ENCODE results near the gene THYN1. TPM values are rescaled to one million over a fixed set of nuclear protein-coding genes. Genes with fewer than 3 reads are reported as not detected.
A peak's percentile ranks its signal among the peaks of the same experiment; 100 is the strongest.

The THYN1 gene
- total RNA-seq, 1 donor from 2014 or later = 89.4 TPM

- TF ChIP-seq, protein P1, sequence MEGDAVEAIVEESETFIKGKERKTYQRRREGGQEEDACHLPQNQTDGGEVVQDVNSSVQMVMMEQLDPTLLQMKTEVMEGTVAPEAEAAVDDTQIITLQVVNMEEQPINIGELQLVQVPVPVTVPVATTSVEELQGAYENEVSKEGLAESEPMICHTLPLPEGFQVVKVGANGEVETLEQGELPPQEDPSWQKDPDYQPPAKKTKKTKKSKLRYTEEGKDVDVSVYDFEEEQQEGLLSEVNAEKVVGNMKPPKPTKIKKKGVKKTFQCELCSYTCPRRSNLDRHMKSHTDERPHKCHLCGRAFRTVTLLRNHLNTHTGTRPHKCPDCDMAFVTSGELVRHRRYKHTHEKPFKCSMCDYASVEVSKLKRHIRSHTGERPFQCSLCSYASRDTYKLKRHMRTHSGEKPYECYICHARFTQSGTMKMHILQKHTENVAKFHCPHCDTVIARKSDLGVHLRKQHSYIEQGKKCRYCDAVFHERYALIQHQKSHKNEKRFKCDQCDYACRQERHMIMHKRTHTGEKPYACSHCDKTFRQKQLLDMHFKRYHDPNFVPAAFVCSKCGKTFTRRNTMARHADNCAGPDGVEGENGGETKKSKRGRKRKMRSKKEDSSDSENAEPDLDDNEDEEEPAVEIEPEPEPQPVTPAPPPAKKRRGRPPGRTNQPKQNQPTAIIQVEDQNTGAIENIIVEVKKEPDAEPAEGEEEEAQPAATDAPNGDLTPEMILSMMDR (IDR thresholded peaks at IDR 0.05; ENCODE audit: insufficient read depth, low read length, poor library complexity, severe bottlenecking) = no peak
- H3K36me3 ChIP-seq (ENCODE audit: control insufficient read depth, insufficient read depth, low read length) = no peaks in the 10 kb centered on the region
- no peak for DNase-seq (ENCODE audit: low read depth)
- H3K27me3 ChIP-seq (ENCODE audit: control insufficient read depth, insufficient read depth, low read length) = no peaks in the 10 kb centered on the region
- H3K4me3 ChIP-seq (ENCODE audit: low read depth, low read length) = no peak overlapping the region
Measured at GRCh38 chr11:134248910-134249480, 4.2 kb downstream of the THYN1 start.

- TF ChIP-seq, protein P1 (IDR thresholded peaks at IDR 0.05; ENCODE audit: insufficient read depth, low read length, poor library complexity, severe bottlenecking) = no peak
- no peaks in the 10 kb centered on the region for H3K27me3 ChIP-seq (ENCODE audit: control insufficient read depth, insufficient read depth, low read length)
- H3K36me3 ChIP-seq (ENCODE audit: control insufficient read depth, insufficient read depth, low read length) = no peaks in the 10 kb centered on the region
- no peak for DNase-seq (ENCODE audit: low read depth)
- no peak overlapping the region for H3K4me3 ChIP-seq (ENCODE audit: low read depth, low read length)
Measured at GRCh38 chr11:134246678-134247077, 6.5 kb downstream of the THYN1 start.

DNA sequence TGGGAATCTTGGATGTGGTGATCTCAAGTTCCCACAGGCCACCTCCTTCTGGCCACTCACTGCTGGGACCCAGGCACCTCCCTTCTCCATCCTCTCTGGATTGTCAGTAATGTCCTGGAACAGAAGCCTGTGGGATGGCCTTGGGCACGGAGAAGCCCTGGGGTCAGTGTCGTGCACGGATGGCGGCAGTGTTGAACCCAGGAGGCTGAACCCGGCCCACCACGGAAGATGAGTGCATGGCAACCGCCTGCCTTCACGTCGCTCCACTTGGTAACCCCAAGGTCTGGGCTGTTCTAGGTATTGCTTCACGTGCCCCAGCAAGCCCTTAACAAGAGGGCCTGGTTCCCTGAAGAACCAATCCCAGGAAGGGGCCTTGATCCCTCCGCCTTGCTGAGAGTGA is 7.1 kb downstream of the THYN1 start:
- TF ChIP-seq, protein P1 (IDR thresholded peaks at IDR 0.05; ENCODE audit: insufficient read depth, low read length, poor library complexity, severe bottlenecking) = no peak
- H3K27me3 ChIP-seq (ENCODE audit: control insufficient read depth, insufficient read depth, low read length) = no peaks in the 10 kb centered on the region
- DNase-seq (ENCODE audit: low read depth) = no peak
- H3K36me3 ChIP-seq (ENCODE audit: control insufficient read depth, insufficient read depth, low read length) = peaks cover 2% of the 10 kb centered on the region
- H3K4me3 ChIP-seq (ENCODE audit: low read depth, low read length) = no peak overlapping the region

DNA sequence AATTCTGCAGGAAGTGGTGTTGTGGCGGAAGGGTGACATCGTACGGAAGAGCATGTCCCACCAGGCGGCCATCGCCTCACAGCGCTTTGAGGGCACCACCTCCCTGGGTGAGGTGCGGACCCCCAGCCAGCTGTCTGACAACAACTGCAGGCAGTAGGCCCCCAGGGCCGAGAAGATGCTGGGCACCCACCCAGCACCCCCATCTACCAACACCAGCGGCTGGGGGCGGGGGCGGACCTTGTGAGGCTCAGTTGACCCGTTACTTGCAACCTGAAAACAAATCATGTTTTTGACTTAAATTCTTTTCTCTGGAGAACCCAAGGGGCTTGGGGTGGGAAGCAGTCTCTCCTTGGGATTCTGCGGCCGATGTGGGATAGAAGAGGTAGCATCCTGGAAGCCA is 7.7 kb downstream of the THYN1 start:
- H3K27me3 ChIP-seq (ENCODE audit: control insufficient read depth, insufficient read depth, low read length) = no peaks in the 10 kb centered on the region
- no peak for DNase-seq (ENCODE audit: low read depth)
- H3K4me3 ChIP-seq (ENCODE audit: low read depth, low read length) = no peak overlapping the region
- H3K36me3 ChIP-seq (ENCODE audit: control insufficient read depth, insufficient read depth, low read length) = peaks cover 2% of the 10 kb centered on the region
- TF ChIP-seq, protein P1 (IDR thresholded peaks at IDR 0.05; ENCODE audit: insufficient read depth, low read length, poor library complexity, severe bottlenecking) = no peak

DNA sequence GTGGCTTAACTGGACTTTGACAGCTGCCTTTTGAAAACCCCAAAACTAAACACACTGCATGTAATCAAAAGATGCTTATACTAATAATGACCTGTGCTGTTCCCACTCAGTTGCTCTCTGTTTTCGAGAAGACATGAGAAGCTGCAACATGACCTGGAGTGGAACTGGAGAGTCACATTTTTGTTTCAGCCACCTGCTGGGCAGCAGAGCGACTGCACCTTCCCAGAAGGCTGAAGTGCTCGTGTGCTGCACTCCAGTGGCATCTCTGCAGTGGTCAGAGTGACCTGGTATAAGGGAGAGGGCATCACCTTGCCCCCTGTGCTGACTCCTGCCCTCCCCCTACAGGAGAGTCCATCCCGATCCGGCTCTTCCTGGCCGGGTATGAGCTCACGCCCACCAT is 8.6 kb downstream of the THYN1 start:
- no peak for DNase-seq (ENCODE audit: low read depth)
- H3K4me3 ChIP-seq (ENCODE audit: low read depth, low read length) = no peak overlapping the region
- no peaks in the 10 kb centered on the region for H3K27me3 ChIP-seq (ENCODE audit: control insufficient read depth, insufficient read depth, low read length)
- TF ChIP-seq, protein P1 (IDR thresholded peaks at IDR 0.05; ENCODE audit: insufficient read depth, low read length, poor library complexity, severe bottlenecking) = peak; percentile 62
- peaks cover 2% of the 10 kb centered on the region for H3K36me3 ChIP-seq (ENCODE audit: control insufficient read depth, insufficient read depth, low read length)

DNA sequence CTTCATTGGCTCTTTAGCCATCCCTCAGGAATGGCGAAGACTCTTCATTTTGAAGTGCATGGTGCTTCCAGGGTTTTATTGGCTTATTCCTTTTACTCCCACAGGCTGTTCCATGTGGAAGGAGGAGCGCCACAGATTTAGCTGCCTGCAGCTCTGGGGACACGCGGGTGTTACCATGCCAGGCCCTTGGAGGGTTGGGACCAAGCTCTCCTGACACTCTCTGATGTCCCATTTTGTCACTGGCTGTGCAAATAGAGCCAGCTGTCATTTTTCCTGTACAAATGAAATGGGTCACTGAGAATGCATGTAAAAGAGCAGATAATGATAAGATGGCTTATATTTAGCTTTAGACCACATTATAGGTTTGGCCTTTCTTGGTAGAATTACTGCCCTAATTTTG is 9.2 kb downstream of the THYN1 start:
- Histone ChIP-seq H3K27me3 (ENCODE audit: control insufficient read depth, insufficient read depth, low read length) (no peaks in the 10 kb centered on the region), H3K36me3 (ENCODE audit: control insufficient read depth, insufficient read depth, low read length) (peaks cover 2% of the 10 kb centered on the region), H3K4me3 (ENCODE audit: low read depth, low read length) (no peak overlapping the region)
- TF ChIP-seq, protein P1 (IDR thresholded peaks at IDR 0.05; ENCODE audit: insufficient read depth, low read length, poor library complexity, severe bottlenecking) = no peak
- no peak for DNase-seq (ENCODE audit: low read depth)
